Hepatic stellate cell (primary cell): Measurements from ENCODE around the gene MAU2.
A peak's percentile ranks its signal among the peaks of the same experiment; 100 is the strongest.

ENCODE experiments used
- DNase-seq: peaks from one replicate; pipeline ENCODE4 v3.0.0; 2011; ENCODE audit warnings: low spot score

MAU2 gene

GRCh38 chr19:19308373-19308772 is 12.3 kb upstream of the MAU2 start:
- DNase-seq: no peak

- DNase-seq: no peak
These were observed 5.2 kb upstream of the MAU2 start for GRCh38 chr19:19315444-19315843.

- no peak for DNase-seq
These were observed 4.5 kb upstream of the MAU2 start for GRCh38 chr19:19316082-19316481.

GRCh38 chr19:19319732-19320360 is 783 bp upstream of the MAU2 start:
- no peak for DNase-seq

- peak; percentile 45 for DNase-seq
These were observed 530 bp downstream of the MAU2 start for GRCh38 chr19:19321141-19321577.

GRCh38 chr19:19324059-19324770 is 3.6 kb downstream of the MAU2 start:
- no peak for DNase-seq

GRCh38 chr19:19327672-19328071 is 7.0 kb downstream of the MAU2 start:
- DNase-seq: no peak

GRCh38 chr19:19329126-19329525 is 8.5 kb downstream of the MAU2 start:
- no peak for DNase-seq

- DNase-seq: no peak
These were observed 13.7 kb downstream of the MAU2 start for GRCh38 chr19:19334063-19334988.

GRCh38 chr19:19334989-19335344 is 14.3 kb downstream of the MAU2 start:
- no peak for DNase-seq

- DNase-seq: no peak
These were observed 15.0 kb downstream of the MAU2 start for GRCh38 chr19:19335408-19336158.

GRCh38 chr19:19336597-19336996 is 16.0 kb downstream of the MAU2 start:
- no peak for DNase-seq

GRCh38 chr19:19337120-19337519 is 16.5 kb downstream of the MAU2 start:
- DNase-seq: no peak

- no peak for DNase-seq
These were observed 17.5 kb downstream of the MAU2 start for GRCh38 chr19:19338082-19338481.

GRCh38 chr19:19341026-19341425 is 20.4 kb downstream of the MAU2 start:
- no peak for DNase-seq

GRCh38 chr19:19342086-19343015 is 21.7 kb downstream of the MAU2 start:
- DNase-seq: peak; percentile 91

- DNase-seq: no peak
These were observed 22.4 kb downstream of the MAU2 start for GRCh38 chr19:19343016-19343362.

GRCh38 chr19:19343762-19344161 is 23.1 kb downstream of the MAU2 start:
- no peak for DNase-seq

GRCh38 chr19:19345232-19345631 is 24.6 kb downstream of the MAU2 start:
- no peak for DNase-seq

GRCh38 chr19:19345970-19346369 is 25.3 kb downstream of the MAU2 start:
- no peak for DNase-seq
